GM13976 (cell line): ENCODE data around the gene MTCL3.

Experiments
- DNase-seq: peaks from one replicate; pipeline ENCODE4 v3.0.0; 2012; ENCODE audit warnings: low spot score
- CTCF ChIP-seq: IDR thresholded peaks from 2 replicates; pipeline ENCODE4 v1.5.1; 2012; ENCODE audit warnings: borderline replicate concordance, mild to moderate bottlenecking; ENCODE audit not compliant: insufficient read depth; ENCODE audit errors: extremely low read depth, missing control alignments, control extremely low read depth
- in situ Hi-C: fragments of 300-500 bp; cut with MboI; formaldehyde crosslinking; loops from one replicate; pipeline ENCODE4 v1.12.0; 2022; ENCODE audit warnings: low sequenced_read_pairs, mixed read lengths, inconsistent platforms; ENCODE audit not compliant: unreplicated experiment

Gene MTCL3

GRCh38 chr6:127458817-127459216 lies 60.3 kb downstream of the MTCL3 start:
- no peak for TF ChIP-seq CTCF
- DNase-seq = no peak
- in situ Hi-C loops = no loop called here

- no peak for DNase-seq
- TF ChIP-seq CTCF = no peak
- in situ Hi-C loops = no loop called here
Observed at GRCh38 chr6:127458222-127458621, 60.9 kb downstream of the MTCL3 start.

- TF ChIP-seq CTCF = no peak
- in situ Hi-C loops = no loop called here
- DNase-seq = no peak
Observed at GRCh38 chr6:127457456-127458064, 61.6 kb downstream of the MTCL3 start.

- TF ChIP-seq CTCF = no peak
- in situ Hi-C loops = no loop called here
- no peak for DNase-seq
Observed at GRCh38 chr6:127456465-127456864, 62.7 kb downstream of the MTCL3 start.

GRCh38 chr6:127453845-127454619 lies 65.1 kb downstream of the MTCL3 start:
- in situ Hi-C loops = no loop called here
- no peak for TF ChIP-seq CTCF
- DNase-seq = no peak

- in situ Hi-C loops = no loop called here
- TF ChIP-seq CTCF = no peak
- no peak for DNase-seq
Observed at GRCh38 chr6:127452803-127453202, 66.3 kb downstream of the MTCL3 start.
